H1 (cell line): Measurements from ENCODE around the gene PPP6R1.

ENCODE experiments used
- EP300 ChIP-seq, 2 experiments: IDR thresholded peaks; 1 replicate in 1 of 2; 2 replicates in 1 of 2; pipeline ENCODE4 v1.6.1; 2011 to 2012; ENCODE audit warnings: low read depth in 2 of 2, low read length in 2 of 2, mild to moderate bottlenecking in 2 of 2, borderline replicate concordance in 1 of 2, inconsistent platforms in 1 of 2, moderate library complexity in 1 of 2
- RNF2 ChIP-seq: fragments of 200-900, 300-1000 bp; sonication (generic); IDR thresholded peaks from 2 replicates; pipeline ENCODE4 v1.7.1; 2016; ENCODE audit warnings: borderline replicate concordance, low read depth, mild to moderate bottlenecking, antibody characterized with exemption, low read length; ENCODE audit not compliant: poor library complexity, severe bottlenecking; ENCODE audit errors: missing control alignments
- SIRT6 ChIP-seq: IDR thresholded peaks from one replicate; pipeline ENCODE4 v1.7.1; 2012; ENCODE audit warnings: low read length, inconsistent platforms
- SUZ12 ChIP-seq: fragments of 200-600 bp; sonication (generic); IDR thresholded peaks from 2 replicates; pipeline ENCODE4 v1.6.1; 2012; ENCODE audit warnings: mild to moderate bottlenecking, inconsistent platforms, low read length, moderate library complexity, mixed read lengths
- TAF1 ChIP-seq: IDR thresholded peaks from 2 replicates; pipeline ENCODE4 v1.6.1; 2011; ENCODE audit warnings: mild to moderate bottlenecking, low read depth, low read length

GRCh38 chr19:55265723-55266386, 7.0 kb upstream of the PPP6R1 start:
- TF ChIP-seq EP300 (IDR thresholded peaks at IDR 0.05; ENCODE audit: borderline replicate concordance in 1 of 2, low read depth in 2 of 2, low read length in 2 of 2), result no peak
- no peak for TF ChIP-seq TAF1
- TF ChIP-seq SUZ12, result no peak
- TF ChIP-seq SIRT6, result no peak
- TF ChIP-seq RNF2, result no peak
